ENCODE data around the gene N4BP2L2. TPM values are rescaled to one million over a fixed set of nuclear protein-coding genes. Genes with fewer than 3 reads are reported as not detected.

N4BP2L2 gene
- total and polyA plus RNA-seq, 2 of the 4 experiments (the other 2 are of a cell fraction) = 28.7 to 34.6 TPM

GRCh38 chr13:32528358-32528757 lies 10.2 kb downstream of the N4BP2L2 start:
- H3K18ac ChIP-seq (ENCODE audit: low read depth, low read length) = no peak overlapping the region
- H2AK9ac ChIP-seq (replicated peaks; ENCODE audit: low read depth, low read length, poor library complexity) = no peak overlapping the region
- no peak overlapping the region for H3K4ac ChIP-seq (ENCODE audit: low read depth, low read length)
- TF ChIP-seq CHD1 (IDR thresholded peaks at IDR 0.05; ENCODE audit: low read depth, low read length) (no peak), CTCF (conservative IDR thresholded peaks at IDR 0.05; ENCODE audit: low read depth, low read length) (no peak)
- H3K27me3 ChIP-seq (ENCODE audit: control insufficient read depth, insufficient read depth, low read length) = no peaks in the 10 kb centered on the region
- no peak overlapping the region for H2BK15ac ChIP-seq (ENCODE audit: low read depth, low read length)
- no TSS peak for BruUV-seq (replicated peaks)
- in situ Hi-C loops (cut with MboI; ENCODE audit: low sequenced_read_pairs) (no loop called here), dilution Hi-C loops (cut with HindIII; ENCODE audit: low sequenced_read_pairs, unreplicated experiment) (no loop called here), intact Hi-C loops (cut with micrococcal nuclease) (no loop called here)
- no peak overlapping the region for H3K27ac ChIP-seq (ENCODE audit: insufficient read depth, low read length)
- H3K4me2 ChIP-seq (ENCODE audit: low read depth, low read length) = no peak overlapping the region
- ChIA-PET CTCF (no interaction called here), POLR2A (ENCODE audit: unreplicated experiment) (no interaction called here)
- H4K8ac ChIP-seq (ENCODE audit: low read depth in 2 of 2, low read length in 2 of 2) = no peak overlapping the region
- WGBS, 2 experiments (ENCODE audit: extremely low coverage in 2 of 2, insufficient read length in 1 of 2) = no CpG with 5 or more reads among the region's 3 CpGs
- H4K5ac ChIP-seq (ENCODE audit: low read depth, low read length) = no peak overlapping the region
- DNase-seq (peak; percentile 8), ATAC-seq (ENCODE audit: low read depth) (no peak)
- H2AK5ac ChIP-seq (ENCODE audit: low read depth, low read length) = no peak overlapping the region
- H3K9ac ChIP-seq (ENCODE audit: low read depth, low read length) = no peak overlapping the region
- H2BK120ac ChIP-seq (ENCODE audit: low read depth, low read length) = no peak overlapping the region
- no peak overlapping the region for H2BK5ac ChIP-seq (ENCODE audit: low read depth, low read length, poor library complexity, severe bottlenecking)
- H3K56ac ChIP-seq (ENCODE audit: extremely low read depth, insufficient read depth, low read length) = no peak overlapping the region
- H3K79me1 ChIP-seq (ENCODE audit: low read depth in 1 of 2, low read length in 2 of 2) = peaks cover 8 to 51% of the 10 kb centered on the region in 2 experiments; a peak in 3 of 4 replicates
- H4K91ac ChIP-seq (ENCODE audit: insufficient read depth, low read depth, low read length) = no peak overlapping the region
- H4K20me1 ChIP-seq (ENCODE audit: insufficient read depth, low read length) = peaks cover 26% of the 10 kb centered on the region; the same call in 1 of the 2 replicates
- H3K36me3 ChIP-seq (ENCODE audit: control insufficient read depth, insufficient read depth, low read length) = peaks cover 10% of the 10 kb centered on the region
- H3K9me3 ChIP-seq (ENCODE audit: control insufficient read depth, insufficient read depth, low read length) = no peaks in the 10 kb centered on the region
- H3K23ac ChIP-seq (ENCODE audit: low read depth, low read length) = no peak overlapping the region
- no peak overlapping the region for H3K14ac ChIP-seq (replicated peaks; ENCODE audit: low read depth, low read length)
- H2BK20ac ChIP-seq (ENCODE audit: low read depth, low read length) = no peak overlapping the region
- no peak overlapping the region for H2AFZ ChIP-seq (replicated peaks; ENCODE audit: low read length, poor library complexity)
- H3K4me1 ChIP-seq (ENCODE audit: control insufficient read depth, insufficient read depth, low read length) = peaks cover 8% of the 10 kb centered on the region
- peaks cover 7% of the 10 kb centered on the region for H3K9me1 ChIP-seq (ENCODE audit: insufficient read depth, low read length)
- no peak overlapping the region for H3K4me3 ChIP-seq (ENCODE audit: insufficient read depth, low read depth, low read length)

All from IMR-90 (cell line).